ENCODE measurements around the gene CLEC3B.

DNA sequence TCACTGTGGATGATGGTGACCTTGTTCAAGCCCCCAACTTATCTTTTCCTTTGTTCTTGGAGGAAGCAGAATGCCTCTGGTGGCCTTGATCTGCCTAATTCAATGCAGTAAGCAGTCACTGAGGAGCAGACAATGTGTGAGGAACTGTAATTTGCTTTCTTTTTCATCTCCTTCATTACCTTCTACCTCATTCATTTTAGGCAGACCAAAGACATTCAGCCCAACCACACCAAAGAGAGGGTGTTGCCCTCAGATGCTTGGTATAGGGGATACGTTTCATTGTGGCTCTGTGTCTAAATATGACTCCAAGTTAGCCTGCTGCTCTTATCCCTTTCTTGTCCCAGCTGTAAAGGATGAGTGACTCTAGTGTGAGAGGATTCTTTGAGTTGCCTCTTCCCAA lies 34.8 kb upstream of the CLEC3B start:
- TF ChIP-seq CTCF (conservative IDR thresholded peaks at IDR 0.05) (no peak), ZFX (IDR thresholded peaks at IDR 0.05) (no peak)

Measured in C4-2B (cell line).